GM18505 (cell line): ENCODE data around the gene CLDN11.

Source experiments
- ATAC-seq: cut with Tn5 transposase; IDR thresholded peaks from one replicate; pipeline ENCODE4 v1.9.1; 2021; ENCODE audit not compliant: unreplicated experiment
- POLR2A ChIP-seq: IDR thresholded peaks from 4 replicates; pipeline ENCODE4 v1.6.1; 2011; ENCODE audit warnings: borderline replicate concordance; ENCODE audit not compliant: insufficient read depth, insufficient read length; ENCODE audit errors: extremely low read depth

Gene CLDN11

GRCh38 chr3:170467571-170468147 is 49.0 kb downstream of the CLDN11 start:
- no peak for ATAC-seq
- no peak for TF ChIP-seq POLR2A

DNA sequence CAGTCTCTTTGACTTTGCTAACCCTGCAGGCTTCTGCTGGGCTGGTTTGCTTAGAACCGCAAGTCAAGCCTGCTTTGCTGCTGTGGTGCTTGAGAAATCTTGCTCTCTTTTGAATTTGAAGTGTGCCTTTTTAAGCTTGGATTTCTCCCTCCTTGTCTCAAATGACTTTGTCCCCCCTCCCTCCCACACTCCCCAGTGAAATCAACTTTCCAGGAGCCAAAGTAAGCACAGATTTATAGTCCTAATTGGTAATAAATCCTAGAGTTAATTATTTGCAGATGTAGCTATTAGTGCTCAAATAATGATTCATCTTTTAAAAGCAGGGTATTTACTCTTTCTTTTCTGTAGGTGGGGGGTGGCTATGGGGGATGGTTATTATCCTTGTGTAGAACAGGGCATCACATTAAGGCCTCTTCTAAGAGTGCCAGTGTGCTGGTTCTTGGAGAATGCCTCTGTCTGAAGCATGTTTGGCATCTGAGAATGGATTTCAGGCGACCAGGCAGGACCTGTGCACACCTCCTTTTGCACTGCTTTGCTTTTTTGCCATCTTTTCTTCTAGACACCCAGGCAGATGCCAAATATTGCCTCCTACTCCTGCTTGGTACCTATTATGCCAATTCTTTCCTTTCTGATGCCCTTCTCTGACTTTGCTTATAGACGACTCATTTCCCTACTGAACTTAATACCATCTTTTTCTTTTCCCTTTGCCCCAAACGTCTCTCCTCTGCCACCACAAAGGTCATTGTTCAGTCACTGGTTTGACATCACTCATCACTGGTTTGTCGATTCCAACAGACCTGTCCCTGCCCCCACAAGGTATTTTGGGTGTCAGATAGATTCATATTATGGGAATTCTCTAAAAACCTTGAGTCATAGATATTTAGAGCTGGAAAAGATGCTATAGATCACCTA is 50.7 kb downstream of the CLDN11 start:
- TF ChIP-seq POLR2A = no peak
- no peak for ATAC-seq

GRCh38 chr3:170470063-170471016 is 51.7 kb downstream of the CLDN11 start:
- no peak for ATAC-seq
- TF ChIP-seq POLR2A = no peak

DNA sequence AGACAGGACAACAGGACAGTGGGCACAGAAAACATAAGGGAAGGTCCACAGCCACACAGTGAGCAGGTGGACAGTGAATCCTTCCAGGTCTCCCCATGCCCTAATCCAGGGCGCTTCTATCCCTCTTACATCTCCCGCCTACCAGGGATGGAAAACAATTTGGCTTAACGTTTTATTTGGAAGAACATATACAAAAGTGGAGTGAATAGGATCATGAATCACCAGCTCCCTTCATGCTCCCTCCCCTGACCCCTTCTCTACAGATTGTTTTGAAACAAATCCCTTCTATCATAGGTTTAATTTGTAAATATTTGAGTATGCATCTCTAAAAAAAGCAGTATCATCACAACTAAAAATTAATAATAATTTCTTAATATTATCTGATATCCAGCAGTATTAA is 52.5 kb downstream of the CLDN11 start:
- ATAC-seq = no peak
- no peak for TF ChIP-seq POLR2A

DNA sequence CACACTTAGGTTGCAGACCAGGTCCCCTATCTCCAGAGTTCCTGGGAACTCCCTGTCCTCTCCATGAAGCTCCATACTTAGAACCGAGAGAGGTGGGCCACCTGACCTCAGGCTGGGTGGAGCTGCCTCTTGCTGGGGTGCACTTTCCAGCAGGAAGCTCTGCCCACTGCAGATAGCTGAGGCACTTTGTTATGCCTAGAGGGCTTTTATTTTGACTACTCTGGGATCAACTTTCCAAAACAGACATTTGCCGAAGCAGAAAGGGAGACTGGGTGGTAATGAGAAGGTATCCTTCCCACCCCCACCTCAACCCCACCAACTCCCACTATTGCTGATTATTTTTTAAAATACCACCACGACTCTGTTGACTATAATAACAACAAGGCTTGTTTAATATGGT is 54.7 kb downstream of the CLDN11 start:
- TF ChIP-seq POLR2A = no peak
- no peak for ATAC-seq

- no peak for ATAC-seq
These were observed 56.5 kb downstream of the CLDN11 start for GRCh38 chr3:170475092-170475685.

GRCh38 chr3:170476291-170476690 is 57.6 kb downstream of the CLDN11 start:
- ATAC-seq = no peak
- no peak for TF ChIP-seq POLR2A

More at GRCh38 chr3:170475092-170475685, 56.5 kb downstream of the CLDN11 start:
- no peak for TF ChIP-seq POLR2A

DNA sequence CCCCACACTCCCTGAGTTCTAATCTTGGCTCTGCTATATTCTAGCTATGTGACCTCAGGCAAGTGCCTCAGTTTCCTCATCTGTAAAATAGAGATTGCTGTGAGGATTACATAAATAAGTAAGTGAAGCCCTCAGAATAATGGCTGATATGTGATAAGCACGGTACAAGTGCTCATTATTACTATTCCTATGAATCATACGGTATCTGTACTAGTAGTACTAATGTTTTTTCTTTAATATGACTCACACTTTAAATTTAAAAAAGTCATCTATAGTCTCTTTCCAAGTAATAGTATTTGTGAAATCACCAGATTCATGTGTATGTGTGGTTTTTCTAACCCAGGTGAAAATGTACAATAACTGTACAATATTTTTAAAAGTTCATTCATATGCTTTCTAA is 58.7 kb downstream of the CLDN11 start:
- TF ChIP-seq POLR2A = no peak
- no peak for ATAC-seq

DNA sequence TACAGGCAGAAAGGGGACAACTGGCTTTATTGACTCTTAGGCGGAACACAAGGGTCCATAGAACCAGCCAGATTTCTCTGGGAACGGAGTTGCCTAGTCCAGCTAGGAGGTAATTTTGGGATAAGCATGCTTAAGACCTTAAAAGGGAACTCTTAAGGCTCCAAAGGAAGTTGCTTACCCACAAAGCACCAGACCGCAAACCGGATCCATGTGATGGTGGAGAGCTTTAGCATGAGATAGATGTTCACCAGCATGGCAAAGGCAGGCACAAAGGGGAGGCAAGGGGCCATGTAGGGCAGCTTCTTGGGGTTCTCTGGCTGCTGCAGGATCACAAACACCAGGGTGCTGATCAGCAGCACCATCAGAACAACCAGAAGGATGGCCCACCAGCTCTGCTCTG is 61.4 kb downstream of the CLDN11 start:
- TF ChIP-seq POLR2A = no peak
- ATAC-seq = no peak

DNA sequence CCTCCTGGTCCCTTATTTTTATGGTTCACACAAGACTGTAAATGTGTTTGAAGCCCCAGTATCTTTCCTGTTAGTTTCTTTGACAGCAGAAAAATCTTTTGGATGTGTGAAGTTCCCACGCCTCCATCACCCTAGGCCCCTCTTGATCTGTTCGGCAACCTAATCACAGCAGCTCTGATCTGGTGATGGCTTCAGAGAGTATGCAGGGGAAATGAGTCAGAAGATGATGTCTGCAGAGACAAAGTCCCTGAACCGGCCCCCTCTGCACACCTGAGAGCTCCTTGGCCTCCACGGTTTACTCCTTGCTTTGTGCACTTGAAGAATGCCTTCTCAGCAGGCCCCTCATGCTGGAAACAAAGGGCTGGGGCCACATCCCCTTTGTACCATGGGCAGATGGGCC is 63.5 kb downstream of the CLDN11 start:
- no peak for TF ChIP-seq POLR2A
- ATAC-seq = no peak

GRCh38 chr3:170483485-170484262 is 65.0 kb downstream of the CLDN11 start:
- no peak for TF ChIP-seq POLR2A
- ATAC-seq = no peak
